Measurements from ENCODE around the gene UFSP2.
"Not testable (repeated sequence)": the region's sequence is repeated elsewhere in the genome, so short reads cannot be mapped to it uniquely, and the experiment has no call there.

Gene UFSP2

GRCh38 chr4:185384061-185384460 lies 41.7 kb downstream of the UFSP2 start:
- DNase-seq (ENCODE audit: low read depth in 2 of 2), result no peak

GRCh38 chr4:185383451-185383850 lies 42.3 kb downstream of the UFSP2 start:
- DNase-seq (ENCODE audit: low read depth in 2 of 2), result no peak

GRCh38 chr4:185382754-185383153 lies 43.0 kb downstream of the UFSP2 start:
- DNase-seq (ENCODE audit: low read depth in 2 of 2), result no peak

- DNase-seq (ENCODE audit: low read depth in 2 of 2), result no peak
Observed at GRCh38 chr4:185381288-185382196, 44.2 kb downstream of the UFSP2 start.

- DNase-seq (ENCODE audit: low read depth in 2 of 2), result no peak
Observed at GRCh38 chr4:185380320-185380719, 45.4 kb downstream of the UFSP2 start.

GRCh38 chr4:185379326-185380295 lies 46.2 kb downstream of the UFSP2 start:
- DNase-seq (ENCODE audit: low read depth in 2 of 2), result no peak

- DNase-seq (ENCODE audit: low read depth in 2 of 2), result no peak
Observed at GRCh38 chr4:185378264-185378663, 47.5 kb downstream of the UFSP2 start.

GRCh38 chr4:185374573-185374972 lies 51.2 kb downstream of the UFSP2 start:
- DNase-seq (ENCODE audit: low read depth in 2 of 2), result no peak

GRCh38 chr4:185374027-185374426 lies 51.7 kb downstream of the UFSP2 start:
- no peak for DNase-seq (ENCODE audit: low read depth in 2 of 2)

- DNase-seq (ENCODE audit: low read depth in 2 of 2), result no peak
Observed at GRCh38 chr4:185371702-185372101, 54.1 kb downstream of the UFSP2 start.

GRCh38 chr4:185370268-185370949 lies 55.4 kb downstream of the UFSP2 start:
- DNase-seq (ENCODE audit: low read depth in 2 of 2), result no peak

- no peak for DNase-seq (ENCODE audit: low read depth in 2 of 2)
Observed at GRCh38 chr4:185369731-185370130, 56.0 kb downstream of the UFSP2 start.

- DNase-seq (ENCODE audit: low read depth in 2 of 2), result no peak
Observed at GRCh38 chr4:185364886-185365285, 60.9 kb downstream of the UFSP2 start.

GRCh38 chr4:185363251-185363650 lies 62.5 kb downstream of the UFSP2 start:
- no peak for DNase-seq (ENCODE audit: low read depth in 2 of 2)

- not testable (repeated sequence) for DNase-seq (ENCODE audit: low read depth in 2 of 2)
Observed at GRCh38 chr4:185362570-185362969, 63.2 kb downstream of the UFSP2 start.

GRCh38 chr4:185361872-185362271 lies 63.9 kb downstream of the UFSP2 start:
- DNase-seq (ENCODE audit: low read depth in 2 of 2), result no peak

- no peak for DNase-seq (ENCODE audit: low read depth in 2 of 2)
Observed at GRCh38 chr4:185359767-185360446, 65.9 kb downstream of the UFSP2 start.

- DNase-seq (ENCODE audit: low read depth in 2 of 2), result no peak
Observed at GRCh38 chr4:185358959-185359358, 66.8 kb downstream of the UFSP2 start.

GRCh38 chr4:185358514-185358913 lies 67.2 kb downstream of the UFSP2 start:
- no peak for DNase-seq (ENCODE audit: low read depth in 2 of 2)

- DNase-seq (ENCODE audit: low read depth in 2 of 2), result no peak
Observed at GRCh38 chr4:185357733-185358440, 67.9 kb downstream of the UFSP2 start.

GRCh38 chr4:185357211-185357610 lies 68.6 kb downstream of the UFSP2 start:
- no peak for DNase-seq (ENCODE audit: low read depth in 2 of 2)

Data from activated CD4-positive, alpha-beta T cell treated with anti-CD3 and anti-CD28 coated beads for 24 hours (primary cell).